HG02870 (cell line): Measurements from ENCODE around the gene PEA15.

ENCODE experiments used
- ATAC-seq: cut with Tn5 transposase; IDR thresholded peaks from one replicate; pipeline ENCODE4 v1.9.1; 2021; ENCODE audit warnings: mild to moderate bottlenecking, moderate library complexity; ENCODE audit not compliant: unreplicated experiment

PEA15 gene, protein sequence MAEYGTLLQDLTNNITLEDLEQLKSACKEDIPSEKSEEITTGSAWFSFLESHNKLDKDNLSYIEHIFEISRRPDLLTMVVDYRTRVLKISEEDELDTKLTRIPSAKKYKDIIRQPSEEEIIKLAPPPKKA

DNA sequence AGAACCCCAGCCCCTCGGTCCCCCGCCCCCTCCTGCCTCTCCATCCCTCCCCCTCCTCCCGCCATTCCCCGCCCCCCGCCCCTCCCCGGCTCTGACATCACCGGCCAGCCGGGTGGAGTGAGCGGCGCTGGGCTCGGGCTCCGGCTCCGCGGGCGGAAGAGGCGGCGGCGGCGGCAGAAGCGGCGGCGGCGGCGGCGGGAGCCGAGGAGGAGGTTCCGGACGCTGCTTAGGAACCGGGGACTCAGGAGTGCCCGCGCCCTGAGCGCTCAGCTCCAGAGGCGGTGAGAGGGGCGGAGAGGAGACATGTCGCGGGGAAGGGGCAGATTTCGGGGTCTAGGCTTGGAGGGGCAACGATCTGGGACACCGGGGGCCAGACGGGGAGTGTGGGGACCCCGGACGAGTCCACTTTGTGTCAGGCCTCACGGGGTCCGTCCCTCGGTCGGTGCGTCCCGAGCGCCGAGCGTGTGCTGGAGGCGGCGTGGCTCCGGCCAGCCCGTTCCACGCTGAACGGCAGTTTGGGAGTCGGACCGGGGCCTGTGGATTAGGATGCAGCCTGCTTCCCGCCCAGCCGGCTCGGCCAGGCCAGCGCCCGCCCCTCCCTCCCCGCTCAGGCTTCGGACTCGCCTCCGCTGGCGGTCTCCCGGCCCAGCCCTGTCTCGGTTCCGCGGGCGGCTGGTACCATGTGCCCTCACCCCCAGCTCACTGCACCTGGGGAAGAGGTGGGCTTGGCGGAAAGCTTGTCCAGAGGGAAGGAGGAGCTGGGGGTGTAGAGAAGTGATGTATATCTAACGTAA is at the start of gene PEA15:
Gene PEA15, plus strand, starts transcription at position 143 of the 794 bp plus-strand sequence. CDS start 6,161 bp downstream, outside the sequence.
- ATAC-seq: peak; percentile 51

DNA sequence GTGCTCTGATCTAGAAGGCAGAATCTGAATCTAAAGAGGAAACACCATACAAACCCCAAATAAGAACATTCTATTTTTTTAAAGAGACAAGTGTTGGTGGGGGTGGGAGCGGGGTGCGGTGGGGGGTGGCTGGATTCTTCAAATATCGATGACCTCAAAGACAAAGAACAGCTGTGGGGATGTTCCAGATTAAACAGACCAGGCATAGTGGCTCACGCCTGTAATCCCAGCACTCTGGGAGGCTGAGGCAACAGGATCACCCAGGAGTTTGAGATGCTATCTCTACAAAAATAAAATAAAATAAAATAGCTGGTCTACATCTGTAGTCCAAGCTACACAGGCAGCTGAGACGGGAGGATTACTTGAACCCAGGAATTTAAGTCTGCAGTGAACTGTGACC is 48.8 kb upstream of the PEA15 start:
- no peak for ATAC-seq

DNA sequence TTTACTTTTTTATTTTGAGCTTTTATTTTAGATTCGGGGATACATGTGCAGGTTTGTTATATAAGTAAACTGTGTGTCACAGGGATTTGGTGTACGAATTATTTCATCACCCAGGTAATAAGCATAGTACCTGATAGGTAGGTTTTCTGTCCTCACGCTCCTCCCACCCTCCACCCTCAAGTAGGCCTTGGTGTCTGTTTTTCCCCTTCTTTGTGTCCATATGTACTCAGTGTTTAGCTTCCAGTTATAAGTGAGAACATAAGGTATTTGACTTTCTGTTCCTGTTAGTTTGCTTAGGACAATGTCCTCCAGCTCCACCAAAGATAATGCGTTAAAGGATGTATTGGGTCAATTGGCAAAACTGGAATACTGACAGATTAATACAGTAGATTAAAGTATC is 48.0 kb upstream of the PEA15 start:
- no peak for ATAC-seq

DNA sequence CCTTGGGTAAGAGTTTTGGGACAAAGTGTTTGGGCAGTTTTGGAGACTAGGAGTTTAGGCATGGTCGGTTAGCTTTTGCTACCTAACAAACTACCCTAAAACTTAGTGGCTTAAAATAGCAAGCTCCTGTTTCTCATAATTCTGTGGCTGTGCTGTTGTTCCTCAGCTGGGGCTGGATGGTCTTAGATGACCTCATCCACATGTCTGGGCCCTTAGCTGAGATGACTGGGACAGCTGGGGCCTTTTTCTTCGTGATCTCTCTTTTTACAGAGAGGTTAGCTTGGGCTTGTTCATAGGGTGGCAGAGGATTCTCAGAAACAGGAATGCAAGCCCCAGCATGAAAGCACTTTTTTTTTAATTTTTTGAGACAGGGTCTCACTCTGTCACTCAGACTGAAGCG is 47.2 kb upstream of the PEA15 start:
- no peak for ATAC-seq

DNA sequence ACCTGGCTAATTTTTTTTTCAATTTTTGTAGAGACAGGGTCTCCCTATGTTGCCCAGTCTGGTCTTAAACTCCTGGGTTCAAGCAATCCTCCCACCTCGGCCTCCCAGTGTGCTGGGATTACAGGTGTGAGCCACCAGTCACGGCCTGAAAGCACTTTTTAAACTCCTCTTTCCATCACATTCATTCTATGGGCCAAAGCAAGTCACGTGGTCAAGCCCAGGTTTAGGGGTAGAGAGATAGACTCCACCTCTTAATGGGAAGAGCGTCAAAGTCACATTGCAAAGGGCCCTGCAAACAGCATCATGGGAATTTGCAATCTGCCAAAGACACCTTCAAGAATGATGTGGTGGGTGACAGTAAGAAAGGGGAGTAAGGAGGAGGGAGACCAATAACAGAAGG is 46.6 kb upstream of the PEA15 start:
- no peak for ATAC-seq

DNA sequence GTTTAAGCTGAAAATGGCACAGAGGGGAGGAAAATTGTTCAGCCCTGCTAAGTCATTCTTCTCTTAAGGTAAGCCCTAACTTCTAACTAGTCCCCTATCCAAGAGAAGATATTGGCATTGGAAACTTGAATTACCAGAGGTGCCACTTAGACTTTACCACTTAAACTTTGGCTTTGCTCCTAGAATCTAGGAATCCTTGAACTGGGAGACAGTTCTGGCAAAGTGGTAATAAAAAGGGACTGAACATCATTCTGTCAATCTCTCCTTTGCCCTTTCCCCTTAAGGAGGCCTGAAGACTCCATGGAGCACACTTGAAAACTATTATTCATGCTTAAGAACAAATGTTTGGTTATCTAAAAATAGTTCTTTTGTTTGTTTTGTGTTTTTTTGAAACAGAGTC is 45.3 kb upstream of the PEA15 start:
- no peak for ATAC-seq

DNA sequence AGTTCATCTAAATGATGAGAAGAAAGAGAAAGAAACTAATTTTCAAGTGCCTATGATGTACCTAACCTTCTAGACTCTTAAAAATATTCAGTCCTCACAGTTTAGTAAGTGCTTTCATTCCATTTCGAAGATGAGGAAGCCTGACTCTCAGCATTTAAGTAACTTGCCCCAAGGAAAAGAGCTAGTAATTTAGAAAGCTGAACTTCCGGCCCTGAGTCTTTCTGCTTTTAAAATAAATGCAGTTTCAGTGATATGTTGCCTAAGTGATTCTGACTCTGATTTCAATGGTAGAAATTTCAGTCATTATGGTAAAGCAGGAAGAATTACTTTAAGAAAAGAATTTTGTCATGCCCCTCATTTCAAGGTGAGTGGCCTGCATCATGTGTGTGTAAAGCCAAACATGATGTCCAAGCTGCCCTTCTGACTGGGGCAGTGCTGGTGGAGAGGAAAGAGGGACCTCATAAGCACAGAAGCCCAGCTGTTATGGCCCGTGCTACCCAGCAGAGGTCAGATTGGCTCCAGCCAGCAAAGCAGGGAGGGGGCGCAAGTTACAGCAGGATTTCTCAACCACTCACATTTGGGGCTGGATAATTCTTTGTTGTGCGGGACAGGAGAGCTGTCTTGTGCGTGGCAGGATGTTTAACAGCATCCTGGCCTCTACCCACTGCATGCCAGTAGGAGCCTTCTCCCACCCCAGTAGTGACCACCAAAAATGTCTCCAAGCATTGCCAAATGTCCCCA is 43.0 kb upstream of the PEA15 start:
- ATAC-seq: peak; percentile 55

DNA sequence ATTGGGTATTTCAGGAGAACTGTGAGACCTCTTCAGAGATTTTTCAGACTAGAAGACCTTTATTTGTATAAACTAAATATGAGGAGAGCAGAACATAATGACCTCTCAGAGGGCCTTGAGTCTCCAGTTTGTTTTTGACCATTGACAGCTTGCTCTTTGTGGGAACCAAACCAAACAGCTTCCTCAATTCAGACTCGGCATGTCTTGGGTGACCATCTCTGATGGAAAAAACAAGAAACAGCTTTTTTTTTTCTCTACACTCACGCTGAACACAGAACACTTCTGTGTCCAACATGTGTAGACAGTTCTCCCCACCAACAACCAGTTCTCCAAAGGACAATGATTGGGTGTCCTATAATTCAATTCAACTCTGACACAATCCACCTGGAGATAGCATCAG is 42.3 kb upstream of the PEA15 start:
- no peak for ATAC-seq

DNA sequence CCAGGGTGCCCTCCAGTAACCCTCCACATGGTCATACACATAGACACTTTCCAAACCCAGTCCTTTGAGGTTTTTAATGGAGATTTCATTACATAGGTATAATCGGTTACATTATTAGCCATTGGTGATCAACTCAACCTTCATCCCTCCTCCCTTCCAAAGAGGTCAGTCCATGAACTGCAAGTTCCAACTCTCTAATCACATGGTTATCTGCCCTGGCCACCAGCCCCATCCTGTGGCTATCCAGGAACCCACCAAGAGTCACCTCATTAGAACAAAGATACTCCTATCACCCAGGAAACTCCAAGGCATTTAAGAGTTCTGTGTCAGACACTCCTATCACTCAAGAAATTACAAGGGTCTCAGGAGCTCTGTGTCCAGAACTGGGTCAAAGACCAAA is 41.6 kb upstream of the PEA15 start:
- no peak for ATAC-seq

DNA sequence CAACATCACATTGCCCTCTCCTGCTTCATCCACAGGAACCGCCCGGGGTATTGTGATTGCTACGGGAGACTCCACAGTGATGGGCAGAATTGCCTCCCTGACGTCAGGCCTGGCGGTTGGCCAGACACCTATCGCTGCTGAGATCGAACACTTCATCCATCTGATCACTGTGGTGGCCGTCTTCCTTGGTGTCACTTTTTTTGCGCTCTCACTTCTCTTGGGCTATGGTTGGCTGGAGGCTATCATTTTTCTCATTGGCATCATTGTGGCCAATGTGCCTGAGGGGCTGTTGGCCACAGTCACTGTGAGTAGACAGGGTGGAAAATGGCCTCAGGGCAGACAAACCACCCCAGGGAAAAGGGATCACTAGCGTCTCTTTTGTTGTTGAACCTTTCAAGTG is 41.1 kb upstream of the PEA15 start:
- no peak for ATAC-seq

DNA sequence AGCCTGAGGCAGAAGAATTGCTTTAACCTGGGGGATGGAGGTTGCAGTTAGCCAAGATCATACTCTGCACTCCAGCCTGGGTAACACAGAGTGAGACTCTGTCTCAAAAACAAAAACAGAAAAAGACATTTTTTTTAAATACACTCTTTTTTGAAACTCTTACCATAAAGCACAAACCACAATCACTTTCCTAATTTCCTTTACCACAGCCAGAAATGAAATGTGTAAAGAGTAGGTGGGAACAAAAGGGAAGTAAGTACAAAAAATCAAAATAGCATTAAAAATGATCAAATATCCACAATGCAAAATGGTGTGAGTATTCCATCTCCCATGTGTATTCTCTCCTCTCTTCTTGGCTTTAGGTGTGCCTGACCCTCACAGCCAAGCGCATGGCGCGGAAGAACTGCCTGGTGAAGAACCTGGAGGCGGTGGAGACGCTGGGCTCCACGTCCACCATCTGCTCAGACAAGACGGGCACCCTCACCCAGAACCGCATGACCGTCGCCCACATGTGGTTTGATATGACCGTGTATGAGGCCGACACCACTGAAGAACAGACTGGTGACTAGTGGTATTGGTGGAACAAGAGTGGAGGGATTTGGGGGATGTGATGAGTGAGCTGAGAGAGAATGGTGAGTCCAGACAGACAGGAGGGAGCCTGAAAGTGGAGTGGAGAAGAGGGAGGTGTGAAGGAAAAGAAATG is 38.9 kb upstream of the PEA15 start:
- no peak for ATAC-seq

DNA sequence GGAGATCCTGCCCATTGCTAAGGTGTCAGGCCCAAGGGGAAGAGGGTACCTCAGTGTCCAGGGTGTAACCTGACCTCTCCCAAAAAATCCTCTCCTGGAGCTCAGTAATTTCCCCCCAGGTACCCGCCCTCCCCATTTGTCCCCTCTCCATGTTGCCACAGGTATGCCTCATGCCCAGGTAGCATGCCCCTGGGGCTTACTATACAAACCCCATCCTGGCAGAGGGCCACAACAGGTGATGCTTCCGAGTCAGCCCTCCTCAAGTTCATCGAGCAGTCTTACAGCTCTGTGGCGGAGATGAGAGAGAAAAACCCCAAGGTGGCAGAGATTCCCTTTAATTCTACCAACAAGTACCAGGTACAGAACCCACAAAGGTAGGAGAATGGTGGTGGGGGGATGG is 38.1 kb upstream of the PEA15 start:
- ATAC-seq: no peak

DNA sequence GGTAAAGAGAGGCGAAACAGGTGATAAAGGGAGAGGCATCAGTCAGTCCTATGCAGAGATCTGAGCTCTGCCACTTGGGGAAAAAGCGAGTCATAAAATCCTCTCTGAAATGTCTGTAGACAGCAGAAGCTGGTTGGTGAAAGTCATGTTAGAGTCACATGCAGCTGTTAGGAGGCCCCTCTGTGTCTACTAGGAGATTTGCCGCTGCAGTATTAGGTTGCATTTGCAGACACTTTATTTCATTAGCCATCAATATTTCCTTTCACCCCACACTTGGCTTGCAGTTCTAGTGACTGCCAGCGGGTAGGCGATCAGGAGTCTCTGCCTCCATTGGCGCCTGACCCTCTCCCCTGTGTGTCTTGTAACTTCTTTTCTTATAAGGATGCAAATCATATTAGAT is 37.6 kb upstream of the PEA15 start:
- ATAC-seq: no peak

DNA sequence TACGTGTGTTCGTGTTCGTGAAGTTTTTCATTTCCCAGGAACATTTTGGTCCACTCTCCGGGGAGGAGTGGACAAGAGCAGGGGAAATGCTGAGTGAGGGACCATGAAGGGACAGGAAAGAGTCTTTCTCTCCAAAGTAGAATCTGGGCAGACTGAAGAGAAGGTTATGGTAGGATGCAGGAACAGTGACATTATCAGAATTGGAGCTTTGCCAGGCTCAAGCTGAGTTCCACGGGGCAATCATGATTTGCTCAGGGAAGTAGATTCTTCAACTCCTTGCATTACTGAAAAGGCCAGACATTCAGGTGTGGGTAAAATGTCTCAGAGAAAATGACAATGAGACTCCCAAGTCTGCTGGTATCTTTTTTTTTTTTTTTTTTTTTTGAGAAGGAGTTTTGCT is 37.2 kb upstream of the PEA15 start:
- ATAC-seq: no peak

DNA sequence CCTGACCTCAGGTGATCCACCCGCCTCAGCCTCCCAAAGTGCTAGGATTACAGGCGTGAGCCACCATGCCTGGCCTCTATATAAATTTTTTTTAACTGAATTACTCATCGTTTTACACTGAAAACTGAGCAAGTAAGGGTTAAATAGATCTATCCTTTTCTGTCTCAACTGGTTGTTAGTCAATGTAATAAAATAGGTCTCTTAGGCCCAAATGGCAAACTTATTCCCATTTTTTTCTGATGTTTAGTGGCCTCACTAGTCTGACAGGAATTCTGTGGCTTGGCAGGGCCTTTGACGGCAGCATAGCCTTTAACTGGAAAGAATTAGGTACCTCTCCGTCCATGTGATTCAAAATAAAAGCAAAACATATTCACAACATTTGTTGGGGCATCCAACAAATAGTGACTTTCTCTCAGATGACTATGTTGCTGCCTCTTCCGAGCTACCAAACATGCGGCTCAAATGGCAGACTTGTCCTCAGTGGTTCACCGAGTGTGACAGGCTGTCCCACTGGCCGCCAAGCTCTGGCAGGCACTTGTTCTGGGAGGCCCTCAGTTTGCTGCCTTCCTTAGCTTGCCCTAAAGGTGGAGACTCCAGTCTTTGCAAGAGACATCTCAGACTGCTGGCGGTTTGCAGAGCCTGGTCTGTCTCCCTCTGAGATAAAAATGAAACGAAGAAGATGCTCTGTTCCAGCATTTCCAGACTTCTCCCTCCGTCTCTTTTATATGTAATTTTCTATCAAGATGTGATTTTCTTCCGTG is 36.4 kb upstream of the PEA15 start:
- no peak for ATAC-seq

DNA sequence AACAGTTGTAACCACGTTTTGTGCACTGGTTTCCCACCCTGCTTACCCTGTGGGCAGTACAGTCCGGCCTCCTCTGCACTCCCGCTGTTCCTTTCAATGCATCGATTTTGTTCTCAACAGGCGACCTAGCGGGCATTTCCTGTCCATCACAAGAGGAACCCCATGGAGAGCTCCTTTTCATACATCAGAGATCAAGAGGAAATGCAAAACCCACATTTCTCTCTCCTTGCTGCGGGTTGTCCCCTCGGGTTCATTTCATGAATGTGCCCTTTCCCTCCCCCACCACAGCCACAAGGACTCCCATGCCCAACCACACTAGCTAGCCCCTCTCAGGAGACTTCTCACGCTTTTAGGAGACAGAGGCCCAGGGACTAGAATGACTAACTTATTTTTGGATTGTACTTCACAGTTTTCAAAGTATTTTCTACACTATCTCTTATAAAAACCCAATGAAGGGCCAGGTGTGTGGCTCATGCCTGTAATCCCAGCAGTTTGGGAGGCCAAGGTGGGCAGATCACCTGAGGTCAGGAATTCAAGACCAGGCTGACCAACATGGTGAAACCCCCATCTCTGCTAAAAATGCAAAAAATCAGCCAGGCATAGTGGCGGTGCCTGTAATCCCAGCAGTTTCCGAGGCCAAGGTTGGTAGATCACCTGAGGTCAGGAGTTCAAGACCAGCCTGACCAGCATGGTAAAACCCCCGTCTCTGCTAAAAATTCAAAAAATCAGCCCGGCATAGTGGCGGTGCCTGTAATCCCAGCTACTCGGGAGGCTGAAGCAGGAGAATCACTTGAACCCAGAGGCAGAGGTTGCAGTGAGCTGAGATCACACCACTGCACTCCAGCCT is 35.4 kb upstream of the PEA15 start:
- peak; percentile 61 for ATAC-seq

DNA sequence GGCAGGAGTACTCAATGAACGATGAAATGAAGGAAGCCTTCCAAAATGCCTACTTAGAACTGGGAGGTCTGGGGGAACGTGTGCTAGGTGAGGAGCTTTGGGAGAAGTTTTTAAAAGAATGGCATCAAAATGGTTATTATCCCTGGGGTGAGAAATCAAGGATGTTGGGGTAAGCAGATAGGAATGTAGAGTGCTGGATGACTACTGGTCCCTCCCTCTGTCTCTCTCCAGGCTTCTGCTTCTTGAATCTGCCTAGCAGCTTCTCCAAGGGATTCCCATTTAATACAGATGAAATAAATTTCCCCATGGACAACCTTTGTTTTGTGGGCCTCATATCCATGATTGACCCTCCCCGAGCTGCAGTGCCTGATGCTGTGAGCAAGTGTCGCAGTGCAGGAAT is 33.8 kb upstream of the PEA15 start:
- no peak for ATAC-seq

DNA sequence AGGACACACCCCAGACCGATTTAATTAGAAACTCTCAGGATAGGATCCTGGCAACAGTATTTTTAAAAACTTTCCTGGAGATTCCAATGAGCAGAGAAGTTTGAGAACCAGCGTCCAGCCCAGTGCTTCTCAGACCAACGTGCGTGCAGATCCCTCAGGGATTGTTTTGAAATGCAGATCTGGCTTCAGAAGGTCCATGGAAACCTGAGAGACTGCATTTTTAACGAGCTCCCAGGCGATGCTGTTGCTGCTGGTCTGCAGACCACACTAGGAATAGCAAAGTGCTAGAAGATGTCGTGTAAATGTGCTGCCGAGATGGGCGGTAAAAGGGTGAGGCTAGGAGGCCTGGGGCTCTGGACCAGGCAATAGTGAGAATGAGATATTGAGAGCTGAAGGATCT is 33.2 kb upstream of the PEA15 start:
- no peak for ATAC-seq

DNA sequence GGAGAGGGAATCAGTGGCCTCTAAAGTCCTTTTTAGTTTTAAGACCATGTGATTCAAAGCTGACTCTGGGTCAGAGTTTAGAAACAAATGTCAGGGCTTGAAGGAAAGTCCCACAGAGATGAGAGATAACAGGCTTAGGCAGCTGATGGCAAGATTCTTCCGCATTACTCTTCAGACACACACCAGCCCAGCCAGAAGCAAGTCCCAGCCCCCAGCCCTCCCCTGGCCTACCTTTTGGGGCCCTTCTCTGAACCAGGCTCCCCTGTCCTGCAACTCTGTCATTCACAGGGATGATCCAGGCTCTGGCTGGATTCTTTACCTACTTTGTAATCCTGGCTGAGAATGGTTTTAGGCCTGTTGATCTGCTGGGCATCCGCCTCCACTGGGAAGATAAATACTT is 28.0 kb upstream of the PEA15 start:
- no peak for ATAC-seq

DNA sequence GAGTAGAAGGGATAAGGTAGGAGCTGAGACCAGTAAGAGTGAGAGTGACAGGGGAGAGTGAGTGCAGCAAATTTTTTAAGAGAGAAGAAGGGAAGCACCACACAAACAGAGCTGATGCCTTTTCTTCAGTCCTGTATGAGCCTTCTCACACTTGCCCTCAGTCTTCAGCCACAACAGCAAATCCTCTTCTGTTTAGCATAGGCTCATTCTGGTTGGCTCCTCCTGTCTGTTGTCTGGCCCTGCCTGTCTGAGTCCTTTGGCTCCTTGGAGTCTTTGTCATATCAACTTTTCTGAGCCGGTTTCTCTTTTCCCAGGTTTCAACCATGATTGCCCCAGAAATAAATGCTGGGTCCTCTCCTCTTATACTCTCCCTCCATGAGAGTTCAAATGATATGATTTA is 27.5 kb upstream of the PEA15 start:
- no peak for ATAC-seq
